Effector CD4-positive, alpha-beta T cell (primary cell): ENCODE measurements around the gene S100A4.
A peak's percentile ranks its signal among the peaks of the same experiment; 100 is the strongest.

Source experiments
- DNase-seq: peaks from one replicate; pipeline ENCODE4 v3.0.0-alpha.2; 2020

Gene S100A4

DNA sequence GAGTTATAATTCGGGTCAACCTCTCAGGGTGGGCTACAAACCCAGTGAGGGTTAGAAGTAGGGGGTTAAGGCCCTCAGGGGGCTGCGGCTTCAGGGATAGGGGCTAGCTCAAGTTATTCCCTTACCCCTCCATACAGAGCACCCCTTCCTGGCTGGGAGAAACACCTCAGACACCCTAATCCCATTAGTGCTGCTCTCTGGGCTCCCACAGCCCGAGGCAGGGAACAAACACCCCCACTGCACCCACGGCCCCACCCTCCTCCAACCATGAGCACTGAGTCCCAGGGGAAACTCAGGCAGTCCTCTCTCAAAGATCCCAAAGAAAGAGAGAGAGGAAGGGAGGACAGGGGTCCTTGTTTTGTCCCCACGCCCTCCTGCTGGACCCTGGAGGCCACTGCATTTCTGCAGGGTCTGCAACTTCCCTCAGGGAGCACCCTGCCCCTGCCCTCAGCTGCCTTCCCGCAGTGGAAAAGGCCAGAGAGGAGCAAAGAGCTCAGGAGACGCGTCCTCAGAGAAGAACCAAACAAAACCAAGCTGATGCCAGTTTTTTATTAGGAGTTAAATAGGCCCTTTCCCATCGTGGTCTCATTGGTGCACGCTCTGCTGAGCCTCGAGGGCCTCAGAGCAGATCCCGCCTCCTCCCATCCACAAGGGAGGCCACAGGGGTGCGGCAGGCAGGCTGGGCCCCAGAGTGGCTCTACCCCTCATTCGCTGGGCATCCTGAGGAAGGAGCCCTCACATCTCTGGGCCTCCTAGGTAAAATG is 1.4 kb upstream of the S100A4 start:
- DNase-seq, result no peak

DNA sequence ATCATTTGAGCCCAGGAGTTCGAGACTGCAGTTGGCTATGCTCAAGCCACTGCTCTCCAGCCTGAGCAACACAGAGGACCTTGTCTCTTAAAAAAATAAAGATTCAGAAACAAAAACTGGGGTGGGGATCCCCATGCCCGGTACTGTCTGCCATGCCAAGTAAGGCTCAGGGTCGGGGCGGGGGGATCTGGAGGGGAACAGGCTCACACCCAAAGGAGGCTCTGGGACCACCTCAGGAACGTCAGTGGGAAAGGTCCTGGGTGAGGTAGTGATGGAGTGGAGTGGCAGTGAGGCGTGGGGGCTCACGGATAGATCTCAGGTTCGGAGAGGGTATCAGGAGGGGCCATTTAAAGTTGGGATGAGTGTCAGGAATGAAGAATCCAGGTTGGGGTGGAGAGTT is 765 bp upstream of the S100A4 start:
- no peak for DNase-seq

DNA sequence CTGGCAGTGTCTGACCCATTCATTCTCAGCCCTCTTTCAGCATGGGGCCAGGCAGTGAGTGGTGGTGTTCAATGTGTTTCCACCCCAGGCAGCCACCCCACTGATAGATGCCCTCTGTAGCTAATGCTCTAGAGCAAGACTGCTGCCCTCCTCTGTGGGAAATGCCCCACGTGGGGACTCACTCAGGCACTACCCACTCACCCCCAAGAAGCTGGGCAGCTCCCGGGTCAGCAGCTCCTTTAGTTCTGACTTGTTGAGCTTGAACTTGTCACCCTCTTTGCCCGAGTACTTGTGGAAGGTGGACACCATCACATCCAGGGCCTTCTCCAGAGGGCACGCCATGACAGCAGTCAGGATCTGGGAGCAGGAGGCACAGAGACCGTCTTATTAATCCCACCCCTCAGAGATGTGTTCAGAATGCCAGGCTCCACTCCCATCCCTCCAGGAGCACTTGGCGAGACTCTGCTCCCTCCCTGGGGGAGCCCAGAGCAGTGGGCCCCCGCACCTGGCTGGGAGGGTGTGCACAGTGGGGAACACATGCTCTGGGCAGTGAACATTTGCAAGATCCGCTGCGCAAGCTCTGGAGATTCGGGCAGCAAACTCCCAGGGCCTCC is 1.0 kb downstream of the S100A4 start:
- DNase-seq, result no peak

- DNase-seq, result no peak
Observed at GRCh38 chr1:153543736-153544135, 1.9 kb downstream of the S100A4 start.

DNA sequence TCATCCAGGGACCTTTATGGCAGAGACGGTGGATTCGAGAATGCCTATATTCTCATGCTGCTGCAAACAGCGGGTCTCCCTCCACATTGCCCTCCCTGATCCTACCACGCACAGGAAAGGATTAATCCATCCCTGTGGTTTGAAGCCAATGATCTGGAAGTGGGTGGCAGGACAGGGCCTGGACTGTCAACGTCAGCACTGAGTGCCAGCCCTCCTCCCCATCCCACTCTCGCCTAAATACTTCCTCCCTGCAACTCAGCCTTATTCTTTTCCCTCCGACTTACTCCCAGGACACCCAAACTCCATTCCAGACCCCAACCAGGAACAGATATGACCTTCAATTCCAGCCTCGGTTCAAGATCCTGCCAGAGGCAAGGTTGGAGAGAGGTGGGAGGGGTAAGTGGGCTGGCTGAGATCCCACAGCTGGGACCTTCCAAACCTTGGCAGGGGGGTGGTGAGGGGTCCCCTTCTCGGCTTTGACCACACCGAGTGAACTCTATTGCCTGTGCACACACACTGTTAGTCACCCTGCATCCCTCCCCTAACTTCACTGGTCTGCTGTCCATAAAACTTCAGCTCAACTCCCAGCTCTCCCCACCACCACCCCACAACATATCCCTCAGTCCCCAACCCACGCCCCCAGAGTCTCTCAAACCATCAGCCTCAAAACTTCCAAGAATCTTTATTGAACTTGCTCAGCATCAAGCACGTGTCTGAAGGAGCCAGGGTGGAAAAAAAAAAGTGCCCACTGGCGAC is 2.5 kb downstream of the S100A4 start:
- no peak for DNase-seq

DNA sequence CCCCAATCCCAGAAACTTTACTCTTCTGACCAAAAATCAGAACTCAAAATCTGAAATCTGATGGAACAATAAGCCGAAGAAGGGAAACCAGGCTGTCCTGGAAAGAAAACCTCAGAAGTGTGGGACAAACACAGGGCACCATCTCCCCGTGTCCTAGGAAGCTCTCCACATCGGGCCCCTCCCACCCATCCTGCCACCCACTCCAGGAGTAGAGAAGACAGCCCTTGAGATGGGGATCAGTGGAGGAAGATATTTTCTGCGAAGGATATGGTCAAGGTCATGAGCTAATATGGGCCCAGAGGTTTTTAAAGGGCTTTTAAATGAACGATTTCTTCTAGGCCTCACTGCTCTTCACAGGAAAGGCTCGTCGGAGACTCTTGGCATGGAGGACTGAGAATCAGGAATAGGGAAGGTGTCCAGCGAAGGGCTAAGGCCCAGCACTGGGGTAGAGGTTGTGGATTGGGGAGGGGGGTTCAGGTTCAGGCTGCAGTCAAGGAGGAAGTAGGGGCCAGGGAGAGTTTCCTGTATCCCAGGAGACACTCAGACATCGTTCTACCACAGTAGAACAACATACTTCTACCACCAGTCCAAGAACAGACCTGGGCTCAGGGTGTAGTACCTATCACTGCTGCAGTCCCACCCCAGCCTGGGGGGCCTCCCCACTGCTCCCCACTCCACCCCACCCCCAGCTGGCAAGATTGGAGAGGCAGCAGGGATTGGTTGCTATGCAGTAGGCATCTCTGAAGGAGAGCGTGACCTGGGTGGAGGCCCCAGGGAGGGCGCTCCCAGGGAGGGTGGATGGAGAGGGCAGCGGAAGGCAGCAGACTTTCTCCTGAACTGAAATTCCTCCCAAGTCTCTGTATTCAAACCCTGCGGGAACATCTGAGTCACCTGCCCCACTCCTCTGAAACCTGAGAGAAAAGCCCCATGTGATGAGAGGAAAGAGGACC is 3.7 kb downstream of the S100A4 start:
- DNase-seq, result no peak

DNA sequence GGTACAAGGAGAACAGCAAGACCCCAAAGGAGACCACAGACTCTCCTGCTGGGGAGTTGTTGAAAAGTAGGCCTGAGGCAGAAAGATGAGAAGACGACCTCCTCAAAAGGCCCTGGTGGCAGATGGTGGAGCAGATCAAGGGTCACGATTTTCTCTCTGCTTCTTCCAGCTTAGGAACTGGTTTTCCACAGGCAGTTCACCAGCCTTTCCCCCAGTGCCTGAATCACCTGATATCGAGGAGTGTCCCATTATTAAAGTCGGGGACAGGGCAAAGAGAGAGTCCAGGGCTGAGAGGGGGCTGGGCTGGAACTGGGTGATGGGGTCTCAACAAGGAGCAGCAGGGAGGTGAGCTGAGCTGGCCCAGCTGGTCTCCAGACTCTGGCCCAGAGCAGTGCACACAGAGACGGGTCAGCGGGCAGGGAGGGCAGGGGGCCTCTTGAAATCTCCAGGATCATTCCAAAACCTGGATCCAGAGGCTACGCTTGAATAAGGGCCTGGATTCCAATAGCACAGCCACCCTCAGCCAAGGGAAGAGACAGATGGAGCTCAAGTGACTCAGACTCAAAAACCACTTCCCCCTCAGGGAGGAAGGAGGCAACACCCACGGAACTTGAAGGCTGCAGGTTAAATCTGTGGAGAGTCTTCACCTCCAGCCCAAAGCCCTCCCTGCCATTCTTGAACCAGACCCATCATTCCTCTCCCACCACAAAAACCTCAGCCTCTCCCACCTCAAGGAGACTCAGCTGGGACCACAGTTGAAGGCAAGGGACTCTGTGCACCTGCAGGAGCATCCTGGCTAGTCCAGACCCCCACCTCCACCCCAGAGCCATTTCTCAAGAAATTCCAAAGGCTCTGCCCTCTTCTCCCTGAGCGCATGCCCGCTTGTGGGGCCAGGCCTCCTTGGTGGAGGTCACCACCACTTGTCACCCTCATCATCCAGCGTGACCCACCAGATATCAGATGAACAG is 4.9 kb downstream of the S100A4 start, which contains the start of gene S100A5:
TSS of gene S100A5 (minus strand) at position 541 of the 968 bp plus-strand sequence. CDS start 743 bp downstream, outside the sequence.
- DNase-seq, result peak; percentile 49

GRCh38 chr1:153539395-153540093 is 6.1 kb downstream of the S100A4 start:
- no peak for DNase-seq

DNA sequence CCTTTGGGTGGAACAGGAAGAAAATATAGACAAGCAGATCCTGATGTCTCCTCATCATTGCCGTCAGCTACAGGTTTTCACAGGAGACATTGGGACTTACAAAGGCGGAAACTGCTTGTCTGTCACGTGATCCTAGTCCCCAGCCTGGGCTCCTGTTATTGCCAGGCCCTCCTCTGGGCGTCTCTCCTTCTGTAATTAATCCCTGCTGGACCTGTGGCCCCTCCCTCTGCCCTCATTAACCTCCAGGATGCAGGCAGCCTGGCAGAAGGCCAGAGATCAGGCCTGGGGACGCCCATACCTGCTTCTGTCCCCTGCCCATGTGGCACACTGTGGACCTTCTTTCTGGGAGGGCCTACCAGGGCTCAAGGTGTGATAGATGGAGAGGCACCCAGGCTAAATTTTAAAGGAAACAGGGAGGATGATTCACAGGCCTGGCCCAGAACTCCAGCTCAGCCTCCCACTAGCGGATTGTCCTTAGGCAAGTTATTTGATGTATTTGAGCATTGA is 7.2 kb downstream of the S100A4 start:
- DNase-seq, result no peak

DNA sequence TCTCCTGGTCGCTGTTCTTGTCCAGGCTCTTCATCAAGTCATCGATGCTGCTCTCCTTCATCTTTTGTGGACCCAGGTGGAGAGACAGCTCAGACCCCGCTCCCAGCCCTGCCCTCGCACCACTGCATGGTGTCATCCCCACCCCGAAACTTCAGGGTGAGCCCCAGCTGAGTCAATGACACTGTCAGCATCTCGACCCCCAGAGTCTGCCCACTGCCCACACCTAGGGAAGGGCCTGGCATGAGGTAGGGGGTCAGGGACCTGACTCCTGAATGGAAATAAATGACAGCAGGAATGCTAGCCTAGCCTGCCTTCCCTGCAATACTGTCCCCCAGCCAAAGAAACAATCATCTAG is 8.3 kb downstream of the S100A4 start:
- no peak for DNase-seq

DNA sequence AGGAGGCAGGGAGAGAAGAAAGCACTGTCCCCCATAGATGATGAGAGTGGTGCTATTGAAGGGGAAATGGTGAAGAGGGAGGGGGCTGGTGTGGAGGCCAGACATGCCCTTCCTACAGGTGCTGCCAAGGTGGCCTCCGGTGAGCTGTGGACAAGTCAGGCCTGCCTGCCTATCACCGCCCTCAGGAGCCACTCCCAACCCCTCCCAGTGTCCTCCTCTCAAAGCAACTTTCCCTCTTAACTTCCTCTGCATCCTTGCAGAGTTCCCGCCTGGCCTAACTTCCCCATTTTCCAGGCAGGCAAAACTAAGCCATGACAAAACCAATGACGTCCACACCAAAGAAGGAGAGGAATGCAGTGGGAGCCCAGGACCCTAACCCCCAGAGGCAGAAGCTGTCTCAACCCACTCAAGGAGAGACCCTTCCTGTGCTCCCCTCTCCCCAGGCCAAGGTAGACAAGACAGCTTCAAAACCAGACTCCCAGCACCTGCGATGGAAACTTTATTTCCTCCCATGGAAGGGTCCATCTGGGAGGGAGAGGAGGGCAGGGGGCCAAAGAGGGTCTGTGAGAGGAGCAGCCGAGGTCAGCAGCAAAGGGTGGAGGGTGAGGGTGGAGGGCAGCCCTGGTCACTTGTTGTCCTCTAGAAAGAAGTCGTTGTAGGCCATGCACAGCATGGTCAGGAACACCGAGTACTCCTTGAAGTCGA is 8.8 kb downstream of the S100A4 start:
- DNase-seq, result no peak

DNA sequence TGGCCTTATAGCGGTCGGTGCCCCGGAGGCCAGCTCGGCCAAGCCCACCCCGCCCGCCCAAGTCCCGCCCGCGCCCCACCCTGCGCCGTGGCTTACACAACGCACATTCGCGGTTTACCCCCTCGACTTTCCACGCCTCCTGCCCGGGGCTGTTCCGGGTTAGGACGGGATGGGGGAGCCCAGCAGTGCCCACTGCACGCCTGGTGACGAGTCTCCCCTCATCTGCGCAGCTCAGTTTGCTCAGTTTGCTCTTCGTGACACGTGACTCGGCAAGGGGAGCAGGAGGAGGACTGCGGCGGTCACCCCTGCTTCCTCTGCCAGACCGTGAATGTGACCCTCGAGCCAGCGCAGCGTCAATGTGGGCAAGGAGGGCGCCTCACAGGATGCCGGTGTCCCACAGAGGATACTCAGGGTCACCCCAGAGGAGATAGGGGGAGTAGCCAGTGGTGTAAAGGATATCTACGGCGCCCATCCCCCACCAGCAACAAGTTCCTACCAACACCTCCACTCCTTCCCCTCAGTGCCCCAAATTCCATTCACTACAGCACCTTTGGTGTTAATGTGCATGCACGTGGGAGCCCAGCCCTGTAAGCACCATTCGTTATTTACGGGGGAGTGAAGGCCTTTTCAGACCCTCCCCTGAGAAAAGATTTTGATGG is 9.5 kb downstream of the S100A4 start:
- DNase-seq, result peak; percentile 75

DNA sequence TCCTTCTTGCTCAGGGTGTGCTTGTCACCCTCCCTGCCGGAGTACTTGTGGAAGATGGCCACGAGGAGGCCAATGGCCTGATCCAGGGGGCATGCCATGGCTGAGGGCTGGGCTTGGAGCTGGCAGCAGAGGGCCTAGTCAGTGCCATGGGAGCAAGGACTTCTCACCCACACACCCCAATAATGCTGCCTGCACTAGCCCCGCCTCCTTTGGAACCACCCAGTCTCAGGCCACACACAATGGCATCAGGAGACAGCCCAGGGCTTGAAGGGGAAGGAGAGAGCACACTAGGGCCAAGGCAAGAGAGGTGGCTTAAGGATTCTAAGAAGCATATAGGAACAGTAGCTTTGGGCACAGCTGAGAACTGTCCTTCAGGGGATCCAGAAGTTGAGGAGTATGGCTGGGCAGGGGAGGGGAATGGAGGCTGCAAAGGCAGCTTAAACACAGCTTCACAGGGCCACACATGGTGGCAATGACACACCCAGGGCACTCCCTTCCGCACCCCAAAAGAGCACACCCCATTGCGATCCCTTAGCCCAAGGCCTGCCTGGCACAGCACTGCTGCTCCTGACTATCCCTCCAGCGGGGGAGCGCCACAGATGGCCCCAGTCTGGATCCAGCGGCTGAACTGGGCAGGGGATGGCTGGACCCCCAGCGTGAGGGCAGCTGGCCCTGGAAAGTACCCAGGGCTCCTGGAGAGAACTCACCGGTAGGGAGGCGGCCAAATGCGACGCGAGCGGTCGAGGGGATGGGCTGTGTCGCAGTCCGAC is 10.2 kb downstream of the S100A4 start, which contains the start of gene S100A6:
TSS of gene S100A6 (minus strand) at position 750 of the 770 bp plus-strand sequence. CDS start at position 98, 652 bp downstream.
- peak; percentile 23 for DNase-seq

GRCh38 chr1:153534925-153535241 is 10.7 kb downstream of the S100A4 start:
- DNase-seq, result no peak

DNA sequence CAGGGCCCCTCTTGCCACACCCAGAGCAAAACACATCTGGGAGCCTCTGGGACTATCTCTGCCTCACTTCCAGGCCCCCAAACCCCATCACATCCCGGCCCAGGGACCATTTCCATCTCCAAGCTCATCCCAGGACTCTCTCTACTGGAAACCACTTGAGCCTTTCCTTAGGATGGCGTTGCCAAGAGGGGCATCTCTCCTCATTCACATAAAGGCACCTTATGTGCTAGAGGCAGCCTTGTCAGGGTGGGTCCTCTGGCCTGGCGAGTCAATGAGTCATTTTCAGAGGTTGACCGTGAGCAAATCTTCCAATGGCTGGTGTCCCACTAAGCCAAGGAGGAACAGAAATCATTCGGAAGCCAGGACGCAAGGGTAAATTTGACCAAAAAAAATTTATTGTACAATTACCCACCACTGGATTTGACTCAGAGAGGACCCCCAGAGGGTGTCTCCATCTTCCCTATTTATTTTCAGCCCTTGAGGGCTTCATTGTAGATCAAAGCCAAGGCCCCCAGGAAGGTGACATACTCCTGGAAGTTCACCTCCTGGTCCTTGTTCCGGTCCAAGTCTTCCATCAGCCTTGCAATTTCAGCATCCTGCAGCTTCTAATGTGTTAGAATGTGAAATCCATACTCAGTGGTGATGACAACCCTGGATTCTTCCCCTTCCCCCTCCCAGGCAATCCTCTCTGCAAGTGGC is 11.2 kb downstream of the S100A4 start:
- DNase-seq, result no peak

DNA sequence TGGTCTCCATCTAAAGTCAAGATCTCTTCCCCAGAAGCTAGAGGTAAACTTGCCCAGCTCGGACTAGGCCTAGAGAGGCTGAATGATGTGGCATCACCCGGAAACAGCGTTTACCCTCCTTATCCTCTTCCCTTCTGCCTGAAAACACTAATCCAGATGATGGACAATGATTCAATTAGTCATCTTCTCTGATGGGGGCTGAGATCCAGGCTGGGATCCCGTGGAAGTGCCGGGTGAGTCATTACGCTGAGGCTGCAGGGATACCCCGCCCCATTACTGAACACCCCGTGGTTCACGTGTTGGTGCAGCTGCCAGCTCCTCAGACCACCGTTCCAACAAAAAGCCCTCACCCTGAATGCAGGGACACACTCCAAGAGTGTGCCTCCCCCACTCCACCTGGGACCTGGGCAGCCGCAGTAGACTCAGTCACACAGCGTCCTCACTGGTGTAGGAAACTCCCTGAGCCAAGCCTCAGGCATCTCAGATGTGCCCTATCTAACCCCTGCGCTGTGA is 11.9 kb downstream of the S100A4 start:
- peak; percentile 11 for DNase-seq

GRCh38 chr1:153532769-153533599 is 12.6 kb downstream of the S100A4 start:
- DNase-seq, result peak; percentile 68
